GM10266 (cell line): ENCODE measurements around the gene KRTAP29-1.

Source experiments
- DNase-seq: peaks from one replicate; pipeline ENCODE4 v3.0.0; 2012; ENCODE audit errors: extremely low spot score
- CTCF ChIP-seq: IDR thresholded peaks from 2 replicates; pipeline ENCODE4 v1.5.1; 2012; ENCODE audit warnings: mild to moderate bottlenecking, low read depth; ENCODE audit not compliant: control insufficient read depth, insufficient read depth; ENCODE audit errors: missing control alignments

Gene KRTAP29-1

GRCh38 chr17:41326173-41327145 is 23.8 kb upstream of the KRTAP29-1 start:
- no peak for DNase-seq
- no peak for TF ChIP-seq CTCF

DNA sequence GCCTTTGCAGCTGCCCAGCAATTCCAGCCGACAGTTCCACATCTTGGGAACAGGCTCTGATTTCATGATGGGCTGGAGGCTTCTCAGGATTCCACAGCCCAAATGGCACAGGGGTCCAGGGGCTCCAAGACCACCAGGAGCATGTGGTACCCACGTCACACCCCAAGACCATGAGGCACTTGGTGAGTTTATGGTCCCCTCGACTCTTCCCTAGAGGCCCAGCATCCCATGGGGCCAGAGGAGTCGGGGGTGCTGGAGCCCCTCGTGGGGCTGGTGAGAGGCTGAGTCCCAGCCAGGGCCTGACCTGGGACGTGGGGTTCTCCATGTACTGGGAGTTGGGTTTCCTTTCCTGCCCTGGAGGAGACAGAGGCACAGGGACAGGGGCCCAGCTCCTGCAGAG is 23.0 kb upstream of the KRTAP29-1 start:
- no peak for TF ChIP-seq CTCF
- DNase-seq, result no peak

DNA sequence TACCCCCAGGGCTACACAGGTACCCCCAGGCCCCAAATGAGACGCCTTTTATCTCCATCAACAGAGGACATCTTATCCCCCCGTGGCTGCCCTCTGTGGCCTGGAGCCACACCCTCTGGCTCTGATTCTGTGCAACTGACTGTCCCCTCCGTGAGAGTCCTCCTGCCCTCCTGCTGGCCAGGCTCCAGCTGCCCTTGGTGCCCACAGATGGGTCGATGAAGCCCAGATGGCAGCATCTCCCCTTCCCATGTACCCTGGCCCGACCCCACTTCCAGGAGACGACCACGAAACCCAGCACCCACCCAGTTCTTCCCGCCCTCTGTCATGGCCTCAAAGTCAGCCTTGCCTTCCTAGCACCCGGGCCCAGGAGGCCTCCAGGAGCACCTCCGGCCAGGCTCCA is 22.5 kb upstream of the KRTAP29-1 start:
- DNase-seq, result no peak
- TF ChIP-seq CTCF, result no peak

DNA sequence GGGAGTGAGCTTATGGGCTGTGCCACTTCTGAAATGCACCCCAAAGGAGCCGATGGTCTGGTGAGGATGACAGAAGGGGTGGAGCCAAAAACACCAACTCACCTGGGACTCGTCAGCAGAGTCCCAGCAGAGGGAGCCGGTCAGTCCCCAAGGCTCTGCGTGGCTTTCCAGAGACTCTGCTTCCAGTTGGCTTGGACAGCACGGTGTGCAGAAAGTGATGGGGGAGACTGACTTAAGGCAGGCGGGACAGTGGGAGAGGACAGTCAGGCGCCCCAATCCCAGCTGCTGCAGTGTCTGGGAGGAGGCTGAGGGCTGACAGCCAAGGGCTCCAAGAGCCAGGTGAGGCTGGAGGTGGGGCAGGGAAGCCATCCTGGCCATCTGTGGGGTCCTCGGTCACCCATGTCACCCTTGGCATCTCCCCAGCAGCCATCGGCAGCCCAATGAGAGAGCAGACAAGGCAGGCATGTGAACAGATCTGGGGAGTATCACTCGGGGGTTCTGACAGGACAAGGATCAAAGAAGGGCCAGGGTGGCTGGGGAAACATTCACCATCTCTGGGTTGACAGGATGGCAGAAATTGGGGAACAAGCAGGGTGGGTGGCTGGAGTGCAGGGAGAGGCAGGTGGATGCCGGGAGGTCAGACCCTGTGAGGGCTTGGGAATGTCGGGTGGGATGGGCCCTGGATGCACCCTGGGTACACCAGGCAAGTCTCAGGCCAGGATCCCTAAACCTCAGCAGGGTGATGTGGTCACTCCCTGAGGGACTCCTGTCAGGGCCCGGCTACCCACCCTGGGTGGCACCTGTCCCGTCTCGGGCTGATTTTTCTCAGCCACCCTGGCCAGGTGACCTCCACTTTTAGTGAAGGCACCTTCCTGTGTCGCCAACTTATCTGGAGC is 21.8 kb upstream of the KRTAP29-1 start:
- TF ChIP-seq CTCF, result peak; percentile 9
- DNase-seq, result no peak

- TF ChIP-seq CTCF, result no peak
- DNase-seq, result no peak
These were observed 20.5 kb upstream of the KRTAP29-1 start for GRCh38 chr17:41322903-41323895.

DNA sequence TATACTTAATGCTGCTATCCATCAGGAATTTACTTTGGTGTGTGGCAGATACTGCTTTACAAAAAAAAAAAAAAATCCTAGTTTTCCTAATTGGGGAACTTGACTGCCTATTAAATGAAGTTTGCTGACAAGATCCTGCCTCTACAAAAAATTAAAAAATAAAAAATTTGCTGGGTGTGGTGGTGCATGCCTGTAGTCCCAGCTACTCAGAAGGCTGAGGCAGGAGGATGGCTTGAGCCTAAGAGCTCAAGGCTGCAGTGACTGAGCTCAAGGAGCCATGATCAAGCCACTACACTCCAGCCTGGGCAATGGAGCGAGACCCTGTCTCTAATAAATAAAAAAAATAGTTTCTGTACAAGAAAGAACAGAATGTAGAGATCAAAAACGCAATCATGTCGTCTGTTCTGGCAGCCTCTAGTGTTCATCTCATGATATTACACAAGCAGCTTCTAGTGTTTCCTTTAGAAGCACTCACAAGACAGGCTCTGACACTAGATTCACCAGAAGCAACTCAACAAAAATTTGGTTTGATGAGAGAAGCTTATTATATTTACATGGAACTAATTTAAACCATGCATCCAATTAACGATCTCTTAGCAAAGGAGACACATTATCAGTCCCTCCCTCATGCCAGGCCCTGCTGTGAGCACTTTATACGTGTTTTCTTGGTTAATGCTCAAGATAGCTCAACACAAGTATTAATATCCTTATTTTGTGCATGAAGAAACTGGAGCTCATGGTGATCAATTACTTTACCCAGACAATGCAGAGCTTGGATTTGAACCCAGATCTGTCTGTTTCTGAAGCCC is 19.6 kb upstream of the KRTAP29-1 start:
- TF ChIP-seq CTCF, result peak; percentile 58

More for the DNA sequence above, 19.6 kb upstream of the KRTAP29-1 start:
- DNase-seq, result peak; percentile 47
